GM12892 (cell line): ENCODE data around the gene ZNF655.

Experiments
- POLR2AphosphoS5 ChIP-seq: IDR thresholded peaks from 2 replicates; pipeline ENCODE4 v1.6.1; 2011; ENCODE audit warnings: low read depth, low read length, control low read depth
- TAF1 ChIP-seq: IDR thresholded peaks from 2 replicates; pipeline ENCODE4 v1.6.1; 2011; ENCODE audit warnings: low read depth, mild to moderate bottlenecking, control low read depth, low read length, borderline replicate concordance

- TF ChIP-seq POLR2AphosphoS5 (no peak), TAF1 (no peak)
These were observed 13.3 kb downstream of the ZNF655 start for GRCh38 chr7:99571768-99572167.
